DND-41 (cell line): ENCODE data around the gene PRKCE.

Experiments used
- CTCF ChIP-seq: IDR thresholded peaks from 2 replicates; pipeline ENCODE4 v1.5.1; 2012; ENCODE audit warnings: borderline replicate concordance, low read length, moderate library complexity, mild to moderate bottlenecking; ENCODE audit not compliant: poor library complexity, severe bottlenecking; ENCODE audit errors: extremely low read depth
- EZH2 ChIP-seq: IDR thresholded peaks from 3 replicates; pipeline ENCODE4 v1.6.1; 2012; ENCODE audit warnings: borderline replicate concordance, low read depth, mild to moderate bottlenecking, moderate library complexity, low read length, inconsistent platforms; ENCODE audit not compliant: severe bottlenecking

- TF ChIP-seq CTCF (no peak), EZH2 (no peak)
Measured at GRCh38 chr2:46193356-46193755, 541.9 kb downstream of the PRKCE start.
